Fibroblast of villous mesenchyme (primary cell): ENCODE data around the gene SLC22A5. TPM values are rescaled to one million over a fixed set of nuclear protein-coding genes. Genes with fewer than 3 reads are reported as not detected.

Experiments
- DNase-seq: peaks from one replicate; pipeline ENCODE4 v3.0.0-alpha.2; 2010; ENCODE audit warnings: low read depth
- H3K4me3 ChIP-seq: 2 replicates; pipeline ENCODE4 v1.5.1; 2011; ENCODE audit warnings: low read depth, mild to moderate bottlenecking, low read length
- total RNA-seq: library from RNA; depleted of rRNA; stranded (reverse); fragments of >200 nt; gene quantifications from 2 replicates; pipeline ENCODE4 v1.2.3, GENCODE V29; 2012
- TF ChIP-seq, protein P1 (sequence below): IDR thresholded peaks from 2 replicates; pipeline ENCODE4 v1.5.1; 2012; ENCODE audit warnings: low read depth, mild to moderate bottlenecking, low read length; ENCODE audit not compliant: insufficient read depth

SLC22A5 gene
- total RNA-seq, 1 donor, result 7.3 TPM

DNA sequence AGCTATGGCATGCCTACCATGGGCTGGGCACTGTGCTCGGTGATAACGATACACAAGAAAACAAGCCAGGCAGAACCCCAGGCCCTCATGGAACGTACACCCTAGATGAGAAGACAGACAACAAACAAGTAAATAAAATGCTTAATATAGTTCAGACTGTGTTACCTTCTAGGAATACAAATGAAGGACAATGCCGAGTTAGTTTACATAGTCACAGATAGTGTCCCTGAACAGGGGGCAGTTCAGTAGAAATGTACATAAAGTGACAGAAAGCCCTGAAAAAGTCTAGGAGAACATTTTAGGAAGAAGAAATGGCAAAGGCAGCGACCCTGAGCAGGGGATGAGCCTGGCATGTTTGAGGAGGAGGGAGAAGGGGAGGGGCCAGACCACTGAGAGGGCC, 21.7 kb downstream of the SLC22A5 start:
- TF ChIP-seq, protein P1, sequence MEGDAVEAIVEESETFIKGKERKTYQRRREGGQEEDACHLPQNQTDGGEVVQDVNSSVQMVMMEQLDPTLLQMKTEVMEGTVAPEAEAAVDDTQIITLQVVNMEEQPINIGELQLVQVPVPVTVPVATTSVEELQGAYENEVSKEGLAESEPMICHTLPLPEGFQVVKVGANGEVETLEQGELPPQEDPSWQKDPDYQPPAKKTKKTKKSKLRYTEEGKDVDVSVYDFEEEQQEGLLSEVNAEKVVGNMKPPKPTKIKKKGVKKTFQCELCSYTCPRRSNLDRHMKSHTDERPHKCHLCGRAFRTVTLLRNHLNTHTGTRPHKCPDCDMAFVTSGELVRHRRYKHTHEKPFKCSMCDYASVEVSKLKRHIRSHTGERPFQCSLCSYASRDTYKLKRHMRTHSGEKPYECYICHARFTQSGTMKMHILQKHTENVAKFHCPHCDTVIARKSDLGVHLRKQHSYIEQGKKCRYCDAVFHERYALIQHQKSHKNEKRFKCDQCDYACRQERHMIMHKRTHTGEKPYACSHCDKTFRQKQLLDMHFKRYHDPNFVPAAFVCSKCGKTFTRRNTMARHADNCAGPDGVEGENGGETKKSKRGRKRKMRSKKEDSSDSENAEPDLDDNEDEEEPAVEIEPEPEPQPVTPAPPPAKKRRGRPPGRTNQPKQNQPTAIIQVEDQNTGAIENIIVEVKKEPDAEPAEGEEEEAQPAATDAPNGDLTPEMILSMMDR, result no peak
- no peak overlapping the region for H3K4me3 ChIP-seq
- DNase-seq, result no peak

DNA sequence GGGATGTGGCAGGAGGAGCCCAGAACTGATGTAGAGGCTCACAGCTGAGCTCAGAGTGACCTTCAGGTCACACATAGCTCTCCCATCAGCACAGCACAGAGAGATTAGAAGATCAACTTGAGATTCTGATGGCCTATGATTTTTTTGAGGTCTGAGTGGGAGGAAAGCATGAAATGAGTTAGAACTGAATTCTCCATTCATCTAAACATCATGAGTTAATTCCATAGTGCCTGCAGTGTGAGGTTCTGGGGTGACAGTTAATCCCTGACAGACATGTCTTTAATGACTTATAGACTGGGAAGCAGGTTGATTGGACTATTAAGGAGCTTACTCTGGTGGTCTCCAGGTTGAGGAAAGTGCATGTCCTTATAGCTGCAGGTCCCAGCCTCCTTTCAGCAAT, 22.4 kb downstream of the SLC22A5 start:
- TF ChIP-seq, protein P1, result no peak
- no peak overlapping the region for H3K4me3 ChIP-seq
- DNase-seq, result no peak

DNA sequence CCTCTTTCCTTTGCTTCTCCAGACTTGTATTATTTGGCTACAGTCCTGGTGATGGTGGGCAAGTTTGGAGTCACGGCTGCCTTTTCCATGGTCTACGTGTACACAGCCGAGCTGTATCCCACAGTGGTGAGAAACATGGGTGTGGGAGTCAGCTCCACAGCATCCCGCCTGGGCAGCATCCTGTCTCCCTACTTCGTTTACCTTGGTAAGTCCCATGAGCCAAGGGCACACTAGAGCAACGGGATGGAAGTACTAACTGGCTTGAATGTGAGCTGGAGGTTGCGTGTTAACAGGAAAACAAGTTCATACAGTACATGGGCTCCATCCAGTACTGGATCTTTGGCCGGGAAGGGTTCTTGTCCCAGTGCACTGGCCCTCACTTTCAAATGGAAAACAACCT, 22.9 kb downstream of the SLC22A5 start:
- H3K4me3 ChIP-seq, result no peak overlapping the region
- no peak for DNase-seq
- TF ChIP-seq, protein P1, result no peak

DNA sequence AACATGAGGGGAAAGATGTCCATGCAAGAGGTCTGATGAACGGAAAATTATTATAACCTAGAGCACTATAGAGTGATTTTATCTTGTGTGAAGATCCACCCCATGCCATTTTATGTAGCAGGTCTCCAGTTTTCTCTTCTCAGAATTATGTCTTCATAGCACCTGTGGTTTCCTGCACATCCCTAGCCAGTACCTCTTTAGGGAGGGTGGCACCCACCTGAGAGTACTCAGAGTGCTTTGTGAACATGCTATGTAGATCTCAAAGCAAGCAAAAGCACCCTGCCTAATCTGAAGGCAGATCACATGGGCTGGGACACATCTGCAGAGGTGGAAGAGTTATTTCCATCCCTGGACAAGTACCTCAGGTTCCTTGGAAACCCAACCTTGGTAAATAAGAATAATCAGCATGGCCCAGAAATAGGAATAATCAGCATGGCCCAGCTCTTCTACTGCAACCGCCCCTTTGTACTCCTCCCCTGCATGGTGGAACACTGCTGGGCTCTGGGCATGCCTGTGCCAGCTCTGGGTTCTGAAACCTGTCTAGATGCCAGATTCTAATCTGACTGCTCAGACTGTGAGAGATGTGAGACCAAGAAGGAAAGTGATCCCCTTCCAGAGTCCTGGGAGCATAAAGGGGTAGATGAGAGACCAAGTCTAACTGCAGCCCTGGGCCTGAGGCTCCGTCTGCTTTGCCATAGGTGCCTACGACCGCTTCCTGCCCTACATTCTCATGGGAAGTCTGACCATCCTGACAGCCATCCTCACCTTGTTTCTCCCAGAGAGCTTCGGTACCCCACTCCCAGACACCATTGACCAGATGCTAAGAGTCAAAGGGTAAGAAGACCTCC, 23.7 kb downstream of the SLC22A5 start:
- TF ChIP-seq, protein P1, result no peak
- DNase-seq, result no peak
- H3K4me3 ChIP-seq, result no peak overlapping the region

DNA sequence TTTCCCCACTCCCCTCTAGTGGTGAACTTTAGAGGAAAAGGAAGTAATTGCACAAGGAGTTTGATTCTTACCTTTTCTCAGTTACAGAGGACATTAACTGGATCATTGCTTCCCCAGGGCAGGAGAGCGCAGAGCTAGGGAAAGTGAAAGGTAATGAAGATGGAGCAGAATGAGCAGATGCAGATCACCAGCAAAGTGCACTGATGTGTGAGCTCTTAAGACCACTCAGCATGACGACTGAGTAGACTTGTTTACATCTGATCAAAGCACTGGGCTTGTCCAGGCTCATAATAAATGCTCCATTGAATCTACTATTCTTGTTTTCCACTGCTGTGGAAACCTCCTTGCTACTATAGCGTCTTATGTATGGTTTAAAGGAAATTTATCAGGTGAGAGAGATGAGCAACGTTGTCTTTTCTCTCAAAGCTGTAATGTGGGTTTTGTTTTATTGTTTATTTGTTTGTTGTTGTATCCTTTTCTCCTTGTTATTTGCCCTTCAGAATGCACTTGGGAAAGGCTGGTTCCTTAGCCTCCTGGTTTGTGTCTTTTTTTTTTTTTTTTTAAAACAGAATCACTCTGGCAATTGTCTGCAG, 25.3 kb downstream of the SLC22A5 start:
- no peak for DNase-seq
- TF ChIP-seq, protein P1, result no peak

DNA sequence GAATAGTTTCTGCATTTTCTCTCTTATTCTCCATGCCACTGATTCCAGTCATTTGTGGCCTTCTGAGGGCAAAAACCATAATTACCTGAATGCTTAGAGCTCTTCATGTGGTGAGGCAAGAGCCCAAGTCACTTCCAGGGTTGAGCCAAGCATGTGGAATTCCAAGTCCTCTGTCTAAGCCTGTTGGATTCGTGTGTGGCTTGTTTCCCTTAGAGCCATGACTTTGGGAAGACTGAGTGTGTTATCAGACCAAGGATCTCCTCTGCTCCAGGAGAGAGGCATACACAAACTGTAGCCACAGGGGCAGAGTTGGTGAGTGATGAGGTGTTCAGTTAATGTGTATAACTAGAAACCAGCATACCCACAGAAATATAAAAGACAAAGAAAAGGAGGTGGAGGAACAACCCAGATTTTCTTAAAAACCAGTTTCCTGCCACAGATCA, 27.1 kb downstream of the SLC22A5 start:
- TF ChIP-seq, protein P1, result no peak
- no peak overlapping the region for H3K4me3 ChIP-seq
- no peak for DNase-seq

More for the DNA sequence above, 25.3 kb downstream of the SLC22A5 start:
- no peak overlapping the region for H3K4me3 ChIP-seq
